KMS-11 (cell line): Measurements from ENCODE around the gene HDAC4.

Experiments used
- H2AFZ ChIP-seq: fragments of 200-600 bp; sonication (generic); 2 replicates; pipeline ENCODE4 v1.6.1; 2016; ENCODE audit warnings: antibody characterized with exemption, mixed run types, low read depth
- H3K27ac ChIP-seq: fragments of 200-600 bp; sonication (generic); 2 replicates; pipeline ENCODE4 v1.6.1; 2016; ENCODE audit warnings: mild to moderate bottlenecking, mixed run types
- H3K27me3 ChIP-seq: fragments of 200-600 bp; sonication (generic); 2 replicates; pipeline ENCODE4 v1.6.1; 2017; ENCODE audit warnings: mild to moderate bottlenecking, low read depth, mixed run types, moderate library complexity; ENCODE audit not compliant: insufficient read depth
- H3K36me3 ChIP-seq: fragments of 200-600 bp; sonication (generic); 2 replicates; pipeline ENCODE4 v1.6.1; 2017; ENCODE audit warnings: mild to moderate bottlenecking, mixed run types; ENCODE audit not compliant: insufficient read depth
- H3K4me1 ChIP-seq: fragments of 200-600 bp; sonication (generic); 2 replicates; pipeline ENCODE4 v1.6.1; 2016; ENCODE audit warnings: mild to moderate bottlenecking, low read depth, mixed run types; ENCODE audit not compliant: poor library complexity, severe bottlenecking
- H3K4me2 ChIP-seq: fragments of 200-600 bp; sonication (generic); 2 replicates; pipeline ENCODE4 v1.7.0; 2016; ENCODE audit warnings: mild to moderate bottlenecking, mixed run types
- H3K4me3 ChIP-seq: fragments of 200-600 bp; sonication (generic); IDR thresholded peaks from 2 replicates; pipeline ENCODE4 v1.6.1; 2017; ENCODE audit warnings: low read depth, low read length, mixed read lengths; ENCODE audit not compliant: insufficient read depth
- H3K79me2 ChIP-seq: fragments of 200-600 bp; sonication (generic); 2 replicates; pipeline ENCODE4 v1.6.1; 2016; ENCODE audit warnings: low read depth, mixed run types; ENCODE audit not compliant: insufficient read depth
- H3K9ac ChIP-seq: fragments of 200-600 bp; sonication (generic); 2 replicates; pipeline ENCODE4 v1.6.1; 2016; ENCODE audit warnings: mild to moderate bottlenecking, mixed run types
- H4K20me1 ChIP-seq: fragments of 200-600 bp; sonication (generic); 2 replicates; pipeline ENCODE4 v1.6.1; 2016; ENCODE audit warnings: mild to moderate bottlenecking, mixed run types; ENCODE audit not compliant: insufficient read depth
- TF ChIP-seq, protein P1 (sequence below): fragments of 200-600 bp; sonication (generic); conservative IDR thresholded peaks from 2 replicates; pipeline ENCODE4 v1.6.1; 2017; ENCODE audit warnings: low read depth, mild to moderate bottlenecking, antibody characterized with exemption, low read length, moderate library complexity, mixed read lengths

Gene HDAC4

DNA sequence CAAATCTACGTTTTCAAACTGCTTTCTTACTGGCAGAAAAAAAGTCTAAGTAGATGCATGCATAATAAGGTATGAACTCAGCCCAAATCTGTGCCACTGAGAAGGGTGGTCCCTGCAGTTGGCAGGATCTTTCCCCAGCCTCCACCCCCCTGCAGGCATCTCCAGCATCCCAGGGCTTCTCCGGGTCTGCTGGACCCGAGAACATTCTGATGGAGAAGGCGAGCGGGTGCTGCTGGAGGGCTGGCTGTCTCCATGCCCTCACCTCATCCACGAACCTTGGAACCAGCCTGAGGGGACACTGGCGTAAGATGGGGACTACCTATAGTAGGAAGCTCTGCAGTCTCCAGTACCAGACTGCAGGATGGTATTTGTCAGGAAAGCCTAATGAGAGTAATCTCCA, 198.9 kb downstream of the HDAC4 start:
- no peaks in the 10 kb centered on the region for H3K27me3 ChIP-seq
- H3K4me3 ChIP-seq = peak overlapping the region; percentile 33
- no peaks in the 10 kb centered on the region for H4K20me1 ChIP-seq
- peaks cover 5% of the 10 kb centered on the region; the same call in 1 of the 2 replicates for H3K79me2 ChIP-seq
- peaks cover 24% of the 10 kb centered on the region for H3K4me1 ChIP-seq
- H2AFZ ChIP-seq = no peak overlapping the region
- peak overlapping the region; percentile 12; the same call in 1 of the 2 replicates for H3K9ac ChIP-seq
- TF ChIP-seq, protein P1, sequence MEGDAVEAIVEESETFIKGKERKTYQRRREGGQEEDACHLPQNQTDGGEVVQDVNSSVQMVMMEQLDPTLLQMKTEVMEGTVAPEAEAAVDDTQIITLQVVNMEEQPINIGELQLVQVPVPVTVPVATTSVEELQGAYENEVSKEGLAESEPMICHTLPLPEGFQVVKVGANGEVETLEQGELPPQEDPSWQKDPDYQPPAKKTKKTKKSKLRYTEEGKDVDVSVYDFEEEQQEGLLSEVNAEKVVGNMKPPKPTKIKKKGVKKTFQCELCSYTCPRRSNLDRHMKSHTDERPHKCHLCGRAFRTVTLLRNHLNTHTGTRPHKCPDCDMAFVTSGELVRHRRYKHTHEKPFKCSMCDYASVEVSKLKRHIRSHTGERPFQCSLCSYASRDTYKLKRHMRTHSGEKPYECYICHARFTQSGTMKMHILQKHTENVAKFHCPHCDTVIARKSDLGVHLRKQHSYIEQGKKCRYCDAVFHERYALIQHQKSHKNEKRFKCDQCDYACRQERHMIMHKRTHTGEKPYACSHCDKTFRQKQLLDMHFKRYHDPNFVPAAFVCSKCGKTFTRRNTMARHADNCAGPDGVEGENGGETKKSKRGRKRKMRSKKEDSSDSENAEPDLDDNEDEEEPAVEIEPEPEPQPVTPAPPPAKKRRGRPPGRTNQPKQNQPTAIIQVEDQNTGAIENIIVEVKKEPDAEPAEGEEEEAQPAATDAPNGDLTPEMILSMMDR = no peak
- no peaks in the 10 kb centered on the region for H3K36me3 ChIP-seq
- peak overlapping the region; percentile 5; the same call in 1 of the 2 replicates for H3K27ac ChIP-seq
- H3K4me2 ChIP-seq = peak overlapping the region; percentile 87

DNA sequence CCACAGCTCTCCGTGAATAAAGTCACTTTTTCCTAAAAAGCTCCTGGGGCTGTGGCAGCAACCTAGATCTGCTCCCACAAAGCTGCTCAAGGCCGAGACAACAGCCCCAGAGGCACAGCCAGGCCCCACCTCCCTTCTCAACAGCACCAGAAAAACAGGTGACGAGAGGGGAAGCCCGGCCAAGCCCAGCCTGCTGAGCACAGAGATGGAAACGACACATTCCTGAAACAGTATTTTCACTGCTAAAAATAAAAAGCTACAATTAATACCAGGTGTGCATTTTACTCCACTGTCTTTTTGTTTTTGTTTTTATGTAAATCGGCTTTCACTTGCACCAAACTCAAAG, 199.3 kb downstream of the HDAC4 start:
- peak overlapping the region; percentile 5; the same call in 1 of the 2 replicates for H3K27ac ChIP-seq
- H3K36me3 ChIP-seq = no peaks in the 10 kb centered on the region
- peaks cover 24% of the 10 kb centered on the region for H3K4me1 ChIP-seq
- H2AFZ ChIP-seq = no peak overlapping the region
- peak overlapping the region; percentile 87 for H3K4me2 ChIP-seq
- TF ChIP-seq, protein P1 = no peak
- H3K79me2 ChIP-seq = peaks cover 5% of the 10 kb centered on the region; the same call in 1 of the 2 replicates
- H3K4me3 ChIP-seq = peak overlapping the region; percentile 33
- no peaks in the 10 kb centered on the region for H4K20me1 ChIP-seq
- peak overlapping the region; percentile 20; the same call in 1 of the 2 replicates for H3K9ac ChIP-seq
- H3K27me3 ChIP-seq = no peaks in the 10 kb centered on the region

DNA sequence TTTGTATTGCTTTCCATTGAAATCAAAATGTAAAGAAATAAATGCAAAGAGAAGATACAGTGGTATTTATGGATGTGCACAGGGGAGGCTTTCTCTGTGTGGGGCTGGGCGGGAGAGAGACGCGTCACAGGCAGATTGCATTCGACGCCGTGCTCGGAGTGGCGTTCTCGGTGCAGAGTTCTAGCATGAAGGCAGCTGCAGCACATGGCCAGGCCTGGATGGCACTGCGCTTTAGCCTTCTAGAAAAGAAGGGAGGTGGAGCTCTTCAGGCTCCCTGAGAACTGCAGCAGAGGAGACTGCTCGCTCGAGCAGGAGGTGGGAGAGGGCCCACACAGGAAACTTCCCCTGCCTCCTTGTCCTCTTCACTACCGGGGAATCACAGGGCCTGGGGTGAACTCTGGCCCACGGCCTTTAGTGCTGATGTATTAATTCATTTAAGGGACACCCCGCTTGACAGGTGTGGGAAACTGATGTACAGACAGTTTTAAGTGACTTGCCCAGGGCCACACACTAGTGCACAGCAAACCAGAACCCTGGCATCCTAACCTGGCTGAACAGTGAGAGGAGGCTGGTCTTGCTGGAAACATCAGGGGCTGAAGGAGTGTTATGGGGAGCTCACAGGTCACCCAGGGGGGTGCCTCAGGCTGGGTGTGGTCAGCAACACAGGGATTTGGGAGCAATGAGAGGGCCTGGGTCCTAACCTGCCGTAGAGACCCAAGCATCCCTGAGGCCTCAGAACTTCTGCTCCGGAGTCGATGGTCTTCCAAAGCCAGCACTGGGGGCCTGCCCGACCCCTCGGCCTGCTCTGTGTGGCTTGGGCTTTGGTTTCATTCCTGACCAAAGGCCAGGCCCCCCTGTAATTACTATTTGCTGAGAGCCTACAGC, 199.9 kb downstream of the HDAC4 start:
- H3K4me2 ChIP-seq = peak overlapping the region; percentile 87
- H3K4me1 ChIP-seq = peaks cover 24% of the 10 kb centered on the region
- no peaks in the 10 kb centered on the region for H4K20me1 ChIP-seq

DNA sequence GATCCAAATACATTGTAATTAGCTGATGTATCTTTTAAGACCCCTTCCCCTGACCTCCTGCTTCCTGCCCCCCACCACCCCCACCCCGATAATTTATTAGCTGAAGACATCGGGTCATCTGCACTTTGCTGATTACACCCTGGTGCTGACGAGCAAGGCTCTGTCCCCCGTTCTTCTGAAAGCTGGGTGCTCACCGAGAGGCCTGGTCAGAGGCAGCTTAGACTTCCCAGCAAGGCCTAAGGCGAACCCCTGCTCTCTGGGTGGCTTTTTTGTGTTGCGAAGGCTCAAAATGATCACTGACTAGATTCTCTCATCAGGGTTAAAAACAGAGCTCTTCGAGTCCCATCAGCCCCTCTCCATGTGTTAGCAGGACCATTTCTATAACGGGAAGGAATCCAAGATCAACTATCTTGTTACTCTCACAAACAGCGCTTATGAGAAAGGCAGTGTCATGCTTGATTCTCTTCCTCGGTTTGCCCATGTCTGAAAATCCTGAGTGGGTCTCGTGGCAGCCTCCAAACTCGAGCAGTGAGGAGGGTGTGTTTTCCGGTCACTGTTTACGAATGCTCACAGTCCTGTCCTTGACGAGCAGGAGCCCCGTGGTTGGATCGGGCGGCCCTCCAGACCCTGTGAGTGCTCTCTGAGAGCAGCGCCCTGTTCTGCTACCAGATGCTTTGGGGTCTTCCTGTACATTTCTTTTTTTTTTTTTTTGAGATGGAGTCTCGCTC, 201.6 kb downstream of the HDAC4 start:
- Histone ChIP-seq H2AFZ (no peak overlapping the region), H3K4me2 (no peak overlapping the region), H3K36me3 (no peaks in the 10 kb centered on the region), H3K27me3 (no peaks in the 10 kb centered on the region), H3K27ac (no peak overlapping the region), H3K4me3 (no peak overlapping the region), H3K4me1 (peaks cover 24% of the 10 kb centered on the region), H4K20me1 (no peaks in the 10 kb centered on the region), H3K79me2 (no peaks in the 10 kb centered on the region; the same call in 1 of the 2 replicates), H3K9ac (no peak overlapping the region)
- TF ChIP-seq, protein P1 = no peak

More for the DNA sequence above, 199.9 kb downstream of the HDAC4 start:
- Histone ChIP-seq H3K4me3 (peak overlapping the region; percentile 33), H3K27me3 (no peaks in the 10 kb centered on the region), H3K9ac (peak overlapping the region; percentile 20; the same call in 1 of the 2 replicates), H3K36me3 (no peaks in the 10 kb centered on the region), H2AFZ (no peak overlapping the region), H3K79me2 (peaks cover 5% of the 10 kb centered on the region; the same call in 1 of the 2 replicates), H3K27ac (peak overlapping the region; percentile 5; the same call in 1 of the 2 replicates)
- TF ChIP-seq, protein P1 = no peak
